SK-N-SH (cell line): ENCODE results near the gene BTF3.

Experiments
- CHD2 ChIP-seq: fragments of 150-350 bp; IDR thresholded peaks from 2 replicates; pipeline ENCODE4 v1.6.1; 2018; ENCODE audit warnings: low read length; ENCODE audit not compliant: partially characterized antibody
- FOXJ3 ChIP-seq: sonication (generic); formaldehyde crosslinking; IDR thresholded peaks from 2 replicates; pipeline ENCODE4 v1.5.1; 2020; ENCODE audit warnings: mild to moderate bottlenecking, missing genetic modification reagents
- POLR2AphosphoS5 ChIP-seq: IDR thresholded peaks from 2 replicates; pipeline ENCODE4 v1.6.1; 2012; ENCODE audit warnings: low read depth, low read length
- RAD21 ChIP-seq: IDR thresholded peaks from 2 replicates; pipeline ENCODE4 v1.6.1; 2012; ENCODE audit warnings: mild to moderate bottlenecking, low read length
- RFX5 ChIP-seq: IDR thresholded peaks from 2 replicates; pipeline ENCODE4 v1.6.1; 2012; ENCODE audit warnings: mild to moderate bottlenecking, improper control_type of control experiment, low read length
- RXRA ChIP-seq: IDR thresholded peaks from 2 replicates; pipeline ENCODE4 v1.4.0; 2012; ENCODE audit warnings: low read depth, mild to moderate bottlenecking, borderline replicate concordance
- TF ChIP-seq, protein P1 (sequence below): IDR thresholded peaks from 2 replicates; pipeline ENCODE4 v1.6.1; 2012; ENCODE audit warnings: mild to moderate bottlenecking, low read depth, low read length, moderate library complexity
- TF ChIP-seq, protein P2 (sequence below): fragments of 200-600 bp; sonication (generic); IDR thresholded peaks from 2 replicates; pipeline ENCODE4 v1.6.1; 2017; ENCODE audit warnings: antibody characterized with exemption, mild to moderate bottlenecking, moderate library complexity

DNA sequence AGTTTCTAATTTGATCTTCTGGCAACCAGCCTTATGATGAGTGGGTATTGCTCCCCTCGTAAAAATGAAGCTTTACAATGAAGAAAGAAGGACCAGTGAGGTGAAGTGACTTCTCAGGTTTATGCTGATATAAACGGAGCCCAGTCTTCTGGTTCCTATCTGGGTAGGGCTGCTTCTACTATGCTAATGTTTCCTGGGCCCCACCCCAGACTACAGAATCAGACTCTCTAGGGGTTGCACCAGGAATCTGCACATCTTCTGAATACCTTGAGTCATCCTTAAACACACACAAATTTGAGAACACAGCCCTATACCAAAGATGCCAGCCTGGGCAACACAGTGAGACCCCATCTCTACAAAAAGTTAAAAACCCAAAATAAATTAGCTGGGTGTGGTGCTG is 16.2 kb downstream of the BTF3 start:
- TF ChIP-seq, protein P1, sequence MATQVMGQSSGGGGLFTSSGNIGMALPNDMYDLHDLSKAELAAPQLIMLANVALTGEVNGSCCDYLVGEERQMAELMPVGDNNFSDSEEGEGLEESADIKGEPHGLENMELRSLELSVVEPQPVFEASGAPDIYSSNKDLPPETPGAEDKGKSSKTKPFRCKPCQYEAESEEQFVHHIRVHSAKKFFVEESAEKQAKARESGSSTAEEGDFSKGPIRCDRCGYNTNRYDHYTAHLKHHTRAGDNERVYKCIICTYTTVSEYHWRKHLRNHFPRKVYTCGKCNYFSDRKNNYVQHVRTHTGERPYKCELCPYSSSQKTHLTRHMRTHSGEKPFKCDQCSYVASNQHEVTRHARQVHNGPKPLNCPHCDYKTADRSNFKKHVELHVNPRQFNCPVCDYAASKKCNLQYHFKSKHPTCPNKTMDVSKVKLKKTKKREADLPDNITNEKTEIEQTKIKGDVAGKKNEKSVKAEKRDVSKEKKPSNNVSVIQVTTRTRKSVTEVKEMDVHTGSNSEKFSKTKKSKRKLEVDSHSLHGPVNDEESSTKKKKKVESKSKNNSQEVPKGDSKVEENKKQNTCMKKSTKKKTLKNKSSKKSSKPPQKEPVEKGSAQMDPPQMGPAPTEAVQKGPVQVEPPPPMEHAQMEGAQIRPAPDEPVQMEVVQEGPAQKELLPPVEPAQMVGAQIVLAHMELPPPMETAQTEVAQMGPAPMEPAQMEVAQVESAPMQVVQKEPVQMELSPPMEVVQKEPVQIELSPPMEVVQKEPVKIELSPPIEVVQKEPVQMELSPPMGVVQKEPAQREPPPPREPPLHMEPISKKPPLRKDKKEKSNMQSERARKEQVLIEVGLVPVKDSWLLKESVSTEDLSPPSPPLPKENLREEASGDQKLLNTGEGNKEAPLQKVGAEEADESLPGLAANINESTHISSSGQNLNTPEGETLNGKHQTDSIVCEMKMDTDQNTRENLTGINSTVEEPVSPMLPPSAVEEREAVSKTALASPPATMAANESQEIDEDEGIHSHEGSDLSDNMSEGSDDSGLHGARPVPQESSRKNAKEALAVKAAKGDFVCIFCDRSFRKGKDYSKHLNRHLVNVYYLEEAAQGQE: no peak
- TF ChIP-seq RAD21 (no peak), CHD2 (no peak), FOXJ3 (no peak), RFX5 (no peak), RXRA (no peak), POLR2AphosphoS5 (no peak)
- TF ChIP-seq, protein P2, sequence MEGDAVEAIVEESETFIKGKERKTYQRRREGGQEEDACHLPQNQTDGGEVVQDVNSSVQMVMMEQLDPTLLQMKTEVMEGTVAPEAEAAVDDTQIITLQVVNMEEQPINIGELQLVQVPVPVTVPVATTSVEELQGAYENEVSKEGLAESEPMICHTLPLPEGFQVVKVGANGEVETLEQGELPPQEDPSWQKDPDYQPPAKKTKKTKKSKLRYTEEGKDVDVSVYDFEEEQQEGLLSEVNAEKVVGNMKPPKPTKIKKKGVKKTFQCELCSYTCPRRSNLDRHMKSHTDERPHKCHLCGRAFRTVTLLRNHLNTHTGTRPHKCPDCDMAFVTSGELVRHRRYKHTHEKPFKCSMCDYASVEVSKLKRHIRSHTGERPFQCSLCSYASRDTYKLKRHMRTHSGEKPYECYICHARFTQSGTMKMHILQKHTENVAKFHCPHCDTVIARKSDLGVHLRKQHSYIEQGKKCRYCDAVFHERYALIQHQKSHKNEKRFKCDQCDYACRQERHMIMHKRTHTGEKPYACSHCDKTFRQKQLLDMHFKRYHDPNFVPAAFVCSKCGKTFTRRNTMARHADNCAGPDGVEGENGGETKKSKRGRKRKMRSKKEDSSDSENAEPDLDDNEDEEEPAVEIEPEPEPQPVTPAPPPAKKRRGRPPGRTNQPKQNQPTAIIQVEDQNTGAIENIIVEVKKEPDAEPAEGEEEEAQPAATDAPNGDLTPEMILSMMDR: no peak
